Smooth muscle cell (in vitro differentiated cells): ENCODE results near the gene SLC7A5. TPM values are rescaled to one million over a fixed set of nuclear protein-coding genes. Genes with fewer than 3 reads are reported as not detected.

Source experiments
- DNase-seq: peaks from one replicate; lab custom pipeline; 2025; ENCODE audit not compliant: unreplicated experiment; lab: John Stamatoyannopoulos, UW
- H2AFZ ChIP-seq: fragments of 200-600 bp; sonication (generic); 2 replicates; pipeline ENCODE4 v1.6.0; 2016; ENCODE audit warnings: antibody characterized with exemption, low read depth, mild to moderate bottlenecking
- H3F3A ChIP-seq: fragments of 200-600 bp; sonication (generic); 2 replicates; pipeline ENCODE4 v1.6.0; 2017; ENCODE audit warnings: antibody characterized with exemption, low read depth
- H3K27ac ChIP-seq: fragments of 200-600 bp; sonication (generic); 2 replicates; pipeline ENCODE4 v1.5.1; 2016; ENCODE audit warnings: low read depth, mild to moderate bottlenecking
- H3K27me3 ChIP-seq: fragments of 200-600 bp; sonication (generic); 2 replicates; pipeline ENCODE4 v1.6.1; 2016; ENCODE audit warnings: low read depth, mild to moderate bottlenecking
- H3K36me3 ChIP-seq: fragments of 200-600 bp; sonication (generic); 2 replicates; pipeline ENCODE4 v1.5.1; 2016; ENCODE audit warnings: low read depth
- H3K4me1 ChIP-seq: fragments of 200-600 bp; sonication (generic); 2 replicates; pipeline ENCODE4 v1.5.1; 2016; ENCODE audit warnings: low read depth
- H3K4me2 ChIP-seq: fragments of 200-600 bp; sonication (generic); 2 replicates; pipeline ENCODE4 v1.6.0; 2016; ENCODE audit warnings: mild to moderate bottlenecking
- H3K4me3 ChIP-seq: fragments of 200-600 bp; sonication (generic); 2 replicates; pipeline ENCODE4 v1.5.1; 2016; ENCODE audit warnings: mild to moderate bottlenecking
- H3K79me2 ChIP-seq: fragments of 200-600 bp; sonication (generic); 2 replicates; pipeline ENCODE4 v1.6.0; 2016; ENCODE audit warnings: low read depth, mild to moderate bottlenecking
- H3K9ac ChIP-seq: fragments of 200-600 bp; sonication (generic); 2 replicates; pipeline ENCODE4 v1.6.0; 2016; ENCODE audit warnings: low read depth
- H3K9me3 ChIP-seq: fragments of 200-600 bp; sonication (generic); replicated peaks from 2 replicates; pipeline ENCODE4 v1.5.1; 2016; ENCODE audit warnings: low read depth
- H4K20me1 ChIP-seq: fragments of 200-600 bp; sonication (generic); 2 replicates; pipeline ENCODE4 v1.6.0; 2016; ENCODE audit warnings: low read depth
- WGBS: methylation state at CpG from one replicate; pipeline ENCODE4 v1.1.7; 2016; ENCODE audit warnings: low lambda C conversion rate; 5-methylcytosine and 5-hydroxymethylcytosine counted together
- polyA plus RNA-seq: library from polyadenylated mRNA; unstranded; fragments of >200 nt; fragmentation: Nextera tagmentation; extraction: Ambion mirVana; gene quantifications from 2 replicates; pipeline ENCODE4 v1.2.1, GENCODE V29; 2016
- total RNA-seq: library from RNA; depleted of rRNA; stranded (reverse); fragments of >200 nt; gene quantifications from 2 replicates; pipeline ENCODE4 v1.2.3, GENCODE V29; 2014
- TF ChIP-seq, protein P1 (sequence below): fragments of 200-600 bp; sonication (generic); IDR thresholded peaks from 2 replicates; pipeline ENCODE4 v1.5.1; 2017; ENCODE audit warnings: borderline replicate concordance, mild to moderate bottlenecking, antibody characterized with exemption; ENCODE audit not compliant: insufficient read depth, poor library complexity, severe bottlenecking

The SLC7A5 gene
- total and polyA plus RNA-seq, 2 experiments from 2014 or later: 51.3 to 58.8 TPM

DNA sequence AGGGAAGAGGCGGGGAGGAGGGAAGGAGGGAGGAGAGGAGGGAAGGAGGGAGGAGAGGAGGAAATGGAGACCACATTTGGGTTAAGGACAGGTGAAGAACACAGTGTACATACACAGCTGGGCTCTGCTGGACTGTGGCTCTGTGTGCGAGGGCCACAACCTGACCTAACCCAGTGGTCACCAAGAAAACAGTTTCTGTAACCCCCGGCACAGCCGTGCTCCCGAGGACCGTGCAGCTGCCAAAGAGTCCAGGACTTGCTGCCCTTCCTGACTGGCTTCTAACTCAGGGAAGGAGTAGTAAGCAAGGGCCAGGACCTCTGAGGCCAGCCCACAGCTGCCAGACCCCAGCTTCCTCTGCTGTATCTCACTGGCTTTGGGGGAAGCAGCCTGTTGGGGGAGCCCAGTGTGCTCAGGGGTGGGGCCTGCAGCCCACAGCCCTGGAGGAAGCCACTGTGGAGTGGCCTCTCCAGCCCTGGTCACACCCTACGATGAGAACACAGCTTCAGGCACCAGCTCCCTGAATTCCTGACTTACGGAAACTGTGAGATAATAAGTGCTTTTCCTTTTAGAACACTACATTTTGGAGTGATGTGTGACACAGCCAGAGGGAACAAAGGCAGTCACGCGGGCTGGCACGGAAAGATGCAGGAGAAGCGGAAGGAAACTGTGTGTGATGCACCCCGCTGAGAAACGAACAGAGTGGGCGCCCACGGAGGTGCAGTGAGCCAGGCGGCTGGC lies 32.3 kb downstream of the SLC7A5 start:
- H3K27me3 ChIP-seq: no peaks in the 10 kb centered on the region
- no peak for DNase-seq
- H3K9ac ChIP-seq: no peak overlapping the region
- H3K27ac ChIP-seq: no peak overlapping the region
- no peak overlapping the region for H3K4me2 ChIP-seq
- H3K4me1 ChIP-seq: peaks cover 9% of the 10 kb centered on the region
- H2AFZ ChIP-seq: no peak overlapping the region
- 78% methylated on average over 17 of the region's 17 CpGs for WGBS
- peaks cover 19% of the 10 kb centered on the region for H3F3A ChIP-seq
- no peaks in the 10 kb centered on the region for H3K36me3 ChIP-seq
- no peak overlapping the region for H3K4me3 ChIP-seq
- H3K9me3 ChIP-seq: no peaks in the 10 kb centered on the region
- TF ChIP-seq, protein P1, sequence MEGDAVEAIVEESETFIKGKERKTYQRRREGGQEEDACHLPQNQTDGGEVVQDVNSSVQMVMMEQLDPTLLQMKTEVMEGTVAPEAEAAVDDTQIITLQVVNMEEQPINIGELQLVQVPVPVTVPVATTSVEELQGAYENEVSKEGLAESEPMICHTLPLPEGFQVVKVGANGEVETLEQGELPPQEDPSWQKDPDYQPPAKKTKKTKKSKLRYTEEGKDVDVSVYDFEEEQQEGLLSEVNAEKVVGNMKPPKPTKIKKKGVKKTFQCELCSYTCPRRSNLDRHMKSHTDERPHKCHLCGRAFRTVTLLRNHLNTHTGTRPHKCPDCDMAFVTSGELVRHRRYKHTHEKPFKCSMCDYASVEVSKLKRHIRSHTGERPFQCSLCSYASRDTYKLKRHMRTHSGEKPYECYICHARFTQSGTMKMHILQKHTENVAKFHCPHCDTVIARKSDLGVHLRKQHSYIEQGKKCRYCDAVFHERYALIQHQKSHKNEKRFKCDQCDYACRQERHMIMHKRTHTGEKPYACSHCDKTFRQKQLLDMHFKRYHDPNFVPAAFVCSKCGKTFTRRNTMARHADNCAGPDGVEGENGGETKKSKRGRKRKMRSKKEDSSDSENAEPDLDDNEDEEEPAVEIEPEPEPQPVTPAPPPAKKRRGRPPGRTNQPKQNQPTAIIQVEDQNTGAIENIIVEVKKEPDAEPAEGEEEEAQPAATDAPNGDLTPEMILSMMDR: no peak
- H4K20me1 ChIP-seq: peaks cover 64% of the 10 kb centered on the region
- H3K79me2 ChIP-seq: peaks cover 21% of the 10 kb centered on the region

DNA sequence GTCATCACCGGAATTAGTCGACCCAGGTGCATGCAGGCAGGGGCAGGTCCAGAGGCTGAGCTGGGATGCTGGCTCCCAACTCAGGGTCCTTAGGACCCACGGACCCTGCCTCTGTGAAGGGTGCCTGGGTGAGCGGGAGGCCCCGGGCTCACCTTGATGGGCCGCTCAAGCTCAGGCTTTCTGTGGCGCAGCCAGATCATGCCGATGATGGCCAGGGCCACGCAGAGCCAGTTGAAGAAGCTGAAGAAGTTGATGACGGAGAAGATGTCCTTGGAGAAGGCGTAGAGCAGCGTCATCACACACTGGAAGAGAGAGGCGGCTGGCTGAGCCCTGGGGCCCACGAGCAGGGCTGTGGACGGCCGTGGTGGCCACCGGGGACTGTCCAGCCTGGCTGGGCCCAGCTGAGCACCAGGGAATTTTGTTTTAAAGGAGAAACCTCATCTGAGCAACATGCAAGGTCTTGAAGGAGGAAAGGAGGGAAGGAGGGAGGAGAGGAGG lies 32.9 kb downstream of the SLC7A5 start:
- TF ChIP-seq, protein P1: no peak
- H3F3A ChIP-seq: peaks cover 19% of the 10 kb centered on the region
- no peak overlapping the region for H3K4me3 ChIP-seq
- no peaks in the 10 kb centered on the region for H3K27me3 ChIP-seq
- H4K20me1 ChIP-seq: peaks cover 58% of the 10 kb centered on the region
- no peak overlapping the region for H3K27ac ChIP-seq
- H3K36me3 ChIP-seq: no peaks in the 10 kb centered on the region
- no peak overlapping the region for H2AFZ ChIP-seq
- no peak for DNase-seq
- no peaks in the 10 kb centered on the region for H3K9me3 ChIP-seq
- WGBS: 92% methylated on average over 17 of the region's 17 CpGs
- peaks cover 9% of the 10 kb centered on the region for H3K4me1 ChIP-seq
- peaks cover 15% of the 10 kb centered on the region for H3K79me2 ChIP-seq
- H3K9ac ChIP-seq: no peak overlapping the region
- no peak overlapping the region for H3K4me2 ChIP-seq

DNA sequence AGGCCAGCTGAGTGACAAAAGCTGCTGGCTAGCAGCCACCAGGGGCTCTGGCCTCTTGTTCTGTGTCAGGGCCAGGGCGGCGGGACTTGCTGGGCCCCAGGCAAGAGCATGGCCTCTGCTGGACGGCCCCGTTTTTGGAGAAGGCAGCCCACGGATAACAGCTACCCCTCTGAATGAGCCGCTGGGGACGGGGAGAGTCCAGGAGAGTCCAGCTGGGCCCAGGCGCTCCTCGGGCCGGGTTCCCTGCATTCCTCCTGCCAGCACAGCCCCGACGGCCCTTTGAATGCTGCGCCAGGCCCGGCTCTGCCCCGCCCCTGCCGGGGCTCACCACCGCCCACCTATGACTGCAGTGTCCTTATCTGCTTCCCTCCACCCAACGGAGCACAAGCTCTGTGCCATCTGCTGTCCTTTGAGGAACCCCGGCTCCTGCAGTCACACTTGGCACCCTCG lies 33.4 kb downstream of the SLC7A5 start:
- Histone ChIP-seq H3K4me1 (peaks cover 9% of the 10 kb centered on the region), H3F3A (peaks cover 19% of the 10 kb centered on the region), H3K9ac (no peak overlapping the region), H3K4me3 (no peak overlapping the region), H4K20me1 (peaks cover 53% of the 10 kb centered on the region), H3K27ac (no peak overlapping the region), H3K36me3 (no peaks in the 10 kb centered on the region), H3K79me2 (peaks cover 10% of the 10 kb centered on the region), H3K4me2 (no peak overlapping the region), H3K27me3 (no peaks in the 10 kb centered on the region), H2AFZ (no peak overlapping the region), H3K9me3 (no peaks in the 10 kb centered on the region)
- DNase-seq: no peak
- TF ChIP-seq, protein P1: no peak
- 81% methylated on average over 12 of the region's 20 CpGs for WGBS
